ENCODE results near the gene SMCO2. TPM values are rescaled to one million over a fixed set of nuclear protein-coding genes. Genes with fewer than 3 reads are reported as not detected.

The SMCO2 gene
- total and polyA plus RNA-seq, 10 of the 15 experiments (the other 5 are each of a cell fraction or from before 2014, with no cell fraction given): 0.11 to 2.3 (median 0.67) TPM

DNA sequence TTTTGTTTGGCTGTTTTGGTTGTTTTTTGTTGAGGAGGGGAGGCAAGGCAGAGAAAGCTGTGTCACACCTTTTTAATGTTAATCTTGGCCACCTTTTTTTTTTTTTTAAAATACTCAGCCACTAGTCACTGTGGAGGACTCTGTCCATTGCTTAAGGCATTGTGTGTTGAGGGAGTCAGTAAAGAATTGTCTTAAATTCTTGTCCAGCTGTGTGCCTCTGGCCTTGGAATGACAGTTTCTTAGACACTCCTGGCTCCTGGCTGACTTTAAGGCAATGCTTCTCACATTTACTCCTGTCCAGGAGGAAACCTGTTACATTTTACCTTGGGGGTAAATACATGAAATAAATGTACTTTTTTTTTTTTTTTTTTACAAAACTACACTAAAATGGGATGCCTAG, 18.1 kb upstream of the SMCO2 start:
- Histone ChIP-seq H3K27me3 (replicated peaks in 1 of 2; ENCODE audit: control insufficient read depth in 2 of 2, insufficient read depth in 2 of 2, low read length in 1 of 2) (no peaks in the 10 kb centered on the region), H4K20me1 (ENCODE audit: control insufficient read depth, insufficient read depth) (no peaks in the 10 kb centered on the region), H3K79me2 (ENCODE audit: control insufficient read depth, insufficient read depth, low read length) (no peaks in the 10 kb centered on the region), H3K27ac (ENCODE audit: control insufficient read depth, insufficient read depth) (no peak overlapping the region), H3K4me3 (no peak overlapping the region), H2AFZ (ENCODE audit: control insufficient read depth, low read depth, low read length) (no peak overlapping the region), H3K4me2 (ENCODE audit: control insufficient read depth, insufficient read depth) (no peak overlapping the region), H3K36me3 (ENCODE audit: control insufficient read depth in 2 of 2, insufficient read depth in 2 of 2, low read length in 1 of 2) (peaks cover 0 to 3% of the 10 kb centered on the region in 2 experiments; a peak in 2 of 4 replicates), H3K9me3 (replicated peaks; ENCODE audit: control insufficient read depth, insufficient read depth, low read length) (no peaks in the 10 kb centered on the region), H3K9ac (ENCODE audit: control insufficient read depth, insufficient read depth, low read length) (no peak overlapping the region), H3K4me1 (ENCODE audit: control insufficient read depth, insufficient read depth, low read length) (no peaks in the 10 kb centered on the region)
- POLR2A ChIA-PET: no interaction called here
- DNase-seq (ENCODE audit: low read depth, low spot score): no peak
- CTCF ChIA-PET: interaction anchor here (1.0 to 1.4 kb wide), 3 partner anchors 9 to 393 kb away, joined by 3 to 5 read pairs (median 4); no protein-coding TSS in a partner anchor
- TF ChIP-seq SUPT20H (IDR thresholded peaks at IDR 0.05; ENCODE audit: borderline replicate concordance, control insufficient read depth, low read depth, low read length) (no peak), ZNF622 (IDR thresholded peaks at IDR 0.05) (no peak), RELA (IDR thresholded peaks at IDR 0.05; ENCODE audit: borderline replicate concordance, partially characterized antibody) (no peak), RCOR1 (conservative IDR thresholded peaks at IDR 0.05; ENCODE audit: low read depth, low read length) (no peak), FOS (IDR thresholded peaks at IDR 0.05; ENCODE audit: borderline replicate concordance, extremely low read depth, insufficient read length) (no peak), ZNF207 (IDR thresholded peaks at IDR 0.05; ENCODE audit: borderline replicate concordance) (no peak), CEBPB (IDR thresholded peaks at IDR 0.05; ENCODE audit: borderline replicate concordance in 1 of 2, low read depth in 2 of 2, low read length in 2 of 2) (no peak), JUNB (IDR thresholded peaks at IDR 0.05) (no peak), ZNF217 (IDR thresholded peaks at IDR 0.05) (no peak)
- TF ChIP-seq, protein P1, sequence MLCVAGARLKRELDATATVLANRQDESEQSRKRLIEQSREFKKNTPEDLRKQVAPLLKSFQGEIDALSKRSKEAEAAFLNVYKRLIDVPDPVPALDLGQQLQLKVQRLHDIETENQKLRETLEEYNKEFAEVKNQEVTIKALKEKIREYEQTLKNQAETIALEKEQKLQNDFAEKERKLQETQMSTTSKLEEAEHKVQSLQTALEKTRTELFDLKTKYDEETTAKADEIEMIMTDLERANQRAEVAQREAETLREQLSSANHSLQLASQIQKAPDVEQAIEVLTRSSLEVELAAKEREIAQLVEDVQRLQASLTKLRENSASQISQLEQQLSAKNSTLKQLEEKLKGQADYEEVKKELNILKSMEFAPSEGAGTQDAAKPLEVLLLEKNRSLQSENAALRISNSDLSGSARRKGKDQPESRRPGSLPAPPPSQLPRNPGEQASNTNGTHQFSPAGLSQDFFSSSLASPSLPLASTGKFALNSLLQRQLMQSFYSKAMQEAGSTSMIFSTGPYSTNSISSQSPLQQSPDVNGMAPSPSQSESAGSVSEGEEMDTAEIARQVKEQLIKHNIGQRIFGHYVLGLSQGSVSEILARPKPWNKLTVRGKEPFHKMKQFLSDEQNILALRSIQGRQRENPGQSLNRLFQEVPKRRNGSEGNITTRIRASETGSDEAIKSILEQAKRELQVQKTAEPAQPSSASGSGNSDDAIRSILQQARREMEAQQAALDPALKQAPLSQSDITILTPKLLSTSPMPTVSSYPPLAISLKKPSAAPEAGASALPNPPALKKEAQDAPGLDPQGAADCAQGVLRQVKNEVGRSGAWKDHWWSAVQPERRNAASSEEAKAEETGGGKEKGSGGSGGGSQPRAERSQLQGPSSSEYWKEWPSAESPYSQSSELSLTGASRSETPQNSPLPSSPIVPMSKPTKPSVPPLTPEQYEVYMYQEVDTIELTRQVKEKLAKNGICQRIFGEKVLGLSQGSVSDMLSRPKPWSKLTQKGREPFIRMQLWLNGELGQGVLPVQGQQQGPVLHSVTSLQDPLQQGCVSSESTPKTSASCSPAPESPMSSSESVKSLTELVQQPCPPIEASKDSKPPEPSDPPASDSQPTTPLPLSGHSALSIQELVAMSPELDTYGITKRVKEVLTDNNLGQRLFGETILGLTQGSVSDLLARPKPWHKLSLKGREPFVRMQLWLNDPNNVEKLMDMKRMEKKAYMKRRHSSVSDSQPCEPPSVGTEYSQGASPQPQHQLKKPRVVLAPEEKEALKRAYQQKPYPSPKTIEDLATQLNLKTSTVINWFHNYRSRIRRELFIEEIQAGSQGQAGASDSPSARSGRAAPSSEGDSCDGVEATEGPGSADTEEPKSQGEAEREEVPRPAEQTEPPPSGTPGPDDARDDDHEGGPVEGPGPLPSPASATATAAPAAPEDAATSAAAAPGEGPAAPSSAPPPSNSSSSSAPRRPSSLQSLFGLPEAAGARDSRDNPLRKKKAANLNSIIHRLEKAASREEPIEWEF (IDR thresholded peaks at IDR 0.05; ENCODE audit: insufficient replicate concordance, low read depth, low read length): no peak
- TF ChIP-seq, protein P2, sequence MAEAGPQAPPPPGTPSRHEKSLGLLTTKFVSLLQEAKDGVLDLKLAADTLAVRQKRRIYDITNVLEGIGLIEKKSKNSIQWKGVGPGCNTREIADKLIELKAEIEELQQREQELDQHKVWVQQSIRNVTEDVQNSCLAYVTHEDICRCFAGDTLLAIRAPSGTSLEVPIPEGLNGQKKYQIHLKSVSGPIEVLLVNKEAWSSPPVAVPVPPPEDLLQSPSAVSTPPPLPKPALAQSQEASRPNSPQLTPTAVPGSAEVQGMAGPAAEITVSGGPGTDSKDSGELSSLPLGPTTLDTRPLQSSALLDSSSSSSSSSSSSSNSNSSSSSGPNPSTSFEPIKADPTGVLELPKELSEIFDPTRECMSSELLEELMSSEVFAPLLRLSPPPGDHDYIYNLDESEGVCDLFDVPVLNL (IDR thresholded peaks at IDR 0.05; ENCODE audit: low read depth, low read length): no peak
- TF ChIP-seq, protein P3, sequence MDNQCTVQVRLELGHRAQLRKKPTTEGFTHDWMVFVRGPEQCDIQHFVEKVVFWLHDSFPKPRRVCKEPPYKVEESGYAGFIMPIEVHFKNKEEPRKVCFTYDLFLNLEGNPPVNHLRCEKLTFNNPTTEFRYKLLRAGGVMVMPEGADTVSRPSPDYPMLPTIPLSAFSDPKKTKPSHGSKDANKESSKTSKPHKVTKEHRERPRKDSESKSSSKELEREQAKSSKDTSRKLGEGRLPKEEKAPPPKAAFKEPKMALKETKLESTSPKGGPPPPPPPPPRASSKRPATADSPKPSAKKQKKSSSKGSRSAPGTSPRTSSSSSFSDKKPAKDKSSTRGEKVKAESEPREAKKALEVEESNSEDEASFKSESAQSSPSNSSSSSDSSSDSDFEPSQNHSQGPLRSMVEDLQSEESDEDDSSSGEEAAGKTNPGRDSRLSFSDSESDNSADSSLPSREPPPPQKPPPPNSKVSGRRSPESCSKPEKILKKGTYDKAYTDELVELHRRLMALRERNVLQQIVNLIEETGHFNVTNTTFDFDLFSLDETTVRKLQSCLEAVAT (IDR thresholded peaks at IDR 0.05): no peak
- TF ChIP-seq, protein P4, sequence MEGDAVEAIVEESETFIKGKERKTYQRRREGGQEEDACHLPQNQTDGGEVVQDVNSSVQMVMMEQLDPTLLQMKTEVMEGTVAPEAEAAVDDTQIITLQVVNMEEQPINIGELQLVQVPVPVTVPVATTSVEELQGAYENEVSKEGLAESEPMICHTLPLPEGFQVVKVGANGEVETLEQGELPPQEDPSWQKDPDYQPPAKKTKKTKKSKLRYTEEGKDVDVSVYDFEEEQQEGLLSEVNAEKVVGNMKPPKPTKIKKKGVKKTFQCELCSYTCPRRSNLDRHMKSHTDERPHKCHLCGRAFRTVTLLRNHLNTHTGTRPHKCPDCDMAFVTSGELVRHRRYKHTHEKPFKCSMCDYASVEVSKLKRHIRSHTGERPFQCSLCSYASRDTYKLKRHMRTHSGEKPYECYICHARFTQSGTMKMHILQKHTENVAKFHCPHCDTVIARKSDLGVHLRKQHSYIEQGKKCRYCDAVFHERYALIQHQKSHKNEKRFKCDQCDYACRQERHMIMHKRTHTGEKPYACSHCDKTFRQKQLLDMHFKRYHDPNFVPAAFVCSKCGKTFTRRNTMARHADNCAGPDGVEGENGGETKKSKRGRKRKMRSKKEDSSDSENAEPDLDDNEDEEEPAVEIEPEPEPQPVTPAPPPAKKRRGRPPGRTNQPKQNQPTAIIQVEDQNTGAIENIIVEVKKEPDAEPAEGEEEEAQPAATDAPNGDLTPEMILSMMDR (IDR thresholded peaks at IDR 0.05 in 2 of 3, conservative IDR thresholded peaks at IDR 0.05 in 1 of 3; ENCODE audit: control insufficient read depth in 2 of 3, extremely low read depth in 1 of 3, insufficient read depth in 1 of 3, low read depth in 3 of 3, low read length in 3 of 3): no peak
- SMC1A ChIA-PET (ENCODE audit: uncharacterized antibody, unreplicated experiment): no interaction called here
- intact Hi-C loops (cut with micrococcal nuclease; ENCODE audit: unreplicated experiment): no loop called here
- no TSS peak for BruUV-seq (replicated peaks)
- in situ Hi-C loops (cut with MboI): loop anchor here (25.0 kb wide), 1 partner anchor 234 kb away; no protein-coding TSS in a partner anchor
- FAIRE-seq: no peak
- no peak for ATAC-seq
- RAD21 ChIA-PET (ENCODE audit: unreplicated experiment): no interaction called here

All from GM12878 (cell line).